ENCODE measurements around the gene CLCA4. TPM values are rescaled to one million over a fixed set of nuclear protein-coding genes. Genes with fewer than 3 reads are reported as not detected.

Gene CLCA4
- polyA plus RNA-seq (2013, experiment 1 of 2), result not detected
- not detected for polyA plus RNA-seq (2013, experiment 2 of 2)

GRCh38 chr1:86546787-86547221, at the start of gene CLCA4:
Gene CLCA4 (plus strand): TSS chr1:86547078. CDS start chr1:86547120, 42 bp downstream.
- no peak within 1 kb of the TSS for H3K18ac ChIP-seq (ENCODE audit: low read depth in 1 of 2, low read length in 2 of 2)
- no peak within 1 kb of the TSS for H3K9ac ChIP-seq (ENCODE audit: low read length)
- no peaks in the 10 kb centered on the region for H3K27me3 ChIP-seq (ENCODE audit: control insufficient read depth in 1 of 2, insufficient read depth in 1 of 2, low read length in 2 of 2)
- H3K36me3 ChIP-seq (ENCODE audit: control insufficient read depth in 1 of 2, insufficient read depth in 2 of 2, low read depth in 1 of 2, low read length in 2 of 2), result no peaks in the 10 kb centered on the region
- DNase-seq, result no peak
- WGBS, result no CpG with 5 or more reads among the region's 2 CpGs
- H2AK5ac ChIP-seq (ENCODE audit: low read length, severe bottlenecking), result no peak within 1 kb of the TSS
- H3K9me3 ChIP-seq (ENCODE audit: control insufficient read depth, low read length), result no peaks in the 10 kb centered on the region
- no peak within 1 kb of the TSS for H3K23ac ChIP-seq (ENCODE audit: low read length in 2 of 2)
- H4K8ac ChIP-seq (ENCODE audit: low read length), result no peak within 1 kb of the TSS
- H3K79me1 ChIP-seq (replicated peaks; ENCODE audit: low read length, poor library complexity, severe bottlenecking), result no peaks in the 10 kb centered on the region
- H3K27ac ChIP-seq (ENCODE audit: low read length, poor library complexity, severe bottlenecking), result no peak within 1 kb of the TSS
- no peak within 1 kb of the TSS for H4K91ac ChIP-seq (ENCODE audit: low read length)
- H2BK5ac ChIP-seq (ENCODE audit: low read depth, low read length, poor library complexity, severe bottlenecking), result no peak within 1 kb of the TSS
- H3K4me3 ChIP-seq (ENCODE audit: insufficient read depth in 1 of 2, low read depth in 1 of 2, low read length in 2 of 2), result no peak within 1 kb of the TSS
- H3K4me2 ChIP-seq (ENCODE audit: low read length, poor library complexity, severe bottlenecking), result no peak within 1 kb of the TSS
- H2BK15ac ChIP-seq (ENCODE audit: low read depth, poor library complexity, severe bottlenecking), result no peak within 1 kb of the TSS
- no peak within 1 kb of the TSS for H3K4ac ChIP-seq (ENCODE audit: low read depth in 1 of 2, low read length in 2 of 2)
- no peak within 1 kb of the TSS for H3K14ac ChIP-seq (ENCODE audit: low read length in 2 of 2)
- H2BK12ac ChIP-seq (ENCODE audit: low read length in 2 of 2), result no peak within 1 kb of the TSS
- H2AFZ ChIP-seq (ENCODE audit: low read depth, low read length), result no peak within 1 kb of the TSS
- no peaks in the 10 kb centered on the region for H3K4me1 ChIP-seq (ENCODE audit: control insufficient read depth, insufficient read depth, low read depth, low read length)
- H2BK120ac ChIP-seq (ENCODE audit: low read depth, low read length), result no peak within 1 kb of the TSS

- no peak overlapping the region for H3K9ac ChIP-seq (ENCODE audit: low read length)
- WGBS, result 94% methylated on average over 2 of the region's 3 CpGs
Observed at GRCh38 chr1:86498281-86498680, 48.6 kb upstream of the CLCA4 start.

GRCh38 chr1:86499987-86500593, 46.8 kb upstream of the CLCA4 start:
- Histone ChIP-seq H3K79me1 (replicated peaks; ENCODE audit: low read length, poor library complexity, severe bottlenecking) (no peaks in the 10 kb centered on the region), H4K91ac (ENCODE audit: low read length) (no peak overlapping the region), H3K36me3 (ENCODE audit: control insufficient read depth in 1 of 2, insufficient read depth in 2 of 2, low read depth in 1 of 2, low read length in 2 of 2) (no peaks in the 10 kb centered on the region), H2BK15ac (ENCODE audit: low read depth, poor library complexity, severe bottlenecking) (no peak overlapping the region), H3K4me1 (ENCODE audit: control insufficient read depth, insufficient read depth, low read depth, low read length) (peaks cover 3% of the 10 kb centered on the region), H3K4ac (ENCODE audit: low read depth in 1 of 2, low read length in 2 of 2) (no peak overlapping the region), H3K27me3 (ENCODE audit: control insufficient read depth in 1 of 2, insufficient read depth in 1 of 2, low read length in 2 of 2) (peaks cover 0 to 4% of the 10 kb centered on the region in 2 experiments), H2AFZ (ENCODE audit: low read depth, low read length) (no peak overlapping the region), H3K18ac (ENCODE audit: low read depth in 1 of 2, low read length in 2 of 2) (no peak overlapping the region), H3K27ac (ENCODE audit: low read length, poor library complexity, severe bottlenecking) (no peak overlapping the region), H3K23ac (ENCODE audit: low read length in 2 of 2) (no peak overlapping the region), H3K9me3 (ENCODE audit: control insufficient read depth, low read length) (no peaks in the 10 kb centered on the region), H2BK12ac (ENCODE audit: low read length in 2 of 2) (no peak overlapping the region), H3K4me2 (ENCODE audit: low read length, poor library complexity, severe bottlenecking) (no peak overlapping the region), H2BK5ac (ENCODE audit: low read depth, low read length, poor library complexity, severe bottlenecking) (no peak overlapping the region), H2AK5ac (ENCODE audit: low read length, severe bottlenecking) (no peak overlapping the region), H2BK120ac (ENCODE audit: low read depth, low read length) (no peak overlapping the region), H3K9ac (ENCODE audit: low read length) (peak overlapping the region; percentile 48), H3K14ac (ENCODE audit: low read length in 2 of 2) (no peak overlapping the region), H4K8ac (ENCODE audit: low read length) (no peak overlapping the region), H3K4me3 (ENCODE audit: insufficient read depth in 1 of 2, low read depth in 1 of 2, low read length in 2 of 2) (no peak overlapping the region)
- peak; percentile 40 for DNase-seq
- no CpG with 5 or more reads among the region's 3 CpGs for WGBS

More at GRCh38 chr1:86498281-86498680, 48.6 kb upstream of the CLCA4 start:
- DNase-seq, result no peak
- Histone ChIP-seq H3K9me3 (ENCODE audit: control insufficient read depth, low read length) (no peaks in the 10 kb centered on the region), H2BK15ac (ENCODE audit: low read depth, poor library complexity, severe bottlenecking) (no peak overlapping the region), H3K27me3 (ENCODE audit: control insufficient read depth in 1 of 2, insufficient read depth in 1 of 2, low read length in 2 of 2) (peaks cover 0 to 4% of the 10 kb centered on the region in 2 experiments), H3K4me3 (ENCODE audit: insufficient read depth in 1 of 2, low read depth in 1 of 2, low read length in 2 of 2) (no peak overlapping the region), H2BK12ac (ENCODE audit: low read length in 2 of 2) (no peak overlapping the region), H3K4me1 (ENCODE audit: control insufficient read depth, insufficient read depth, low read depth, low read length) (peaks cover 3% of the 10 kb centered on the region), H4K91ac (ENCODE audit: low read length) (no peak overlapping the region), H3K14ac (ENCODE audit: low read length in 2 of 2) (no peak overlapping the region), H2BK5ac (ENCODE audit: low read depth, low read length, poor library complexity, severe bottlenecking) (no peak overlapping the region), H3K4me2 (ENCODE audit: low read length, poor library complexity, severe bottlenecking) (no peak overlapping the region), H2BK120ac (ENCODE audit: low read depth, low read length) (no peak overlapping the region), H3K4ac (ENCODE audit: low read depth in 1 of 2, low read length in 2 of 2) (no peak overlapping the region), H3K23ac (ENCODE audit: low read length in 2 of 2) (no peak overlapping the region), H3K79me1 (replicated peaks; ENCODE audit: low read length, poor library complexity, severe bottlenecking) (no peaks in the 10 kb centered on the region), H3K36me3 (ENCODE audit: control insufficient read depth in 1 of 2, insufficient read depth in 2 of 2, low read depth in 1 of 2, low read length in 2 of 2) (no peaks in the 10 kb centered on the region), H3K18ac (ENCODE audit: low read depth in 1 of 2, low read length in 2 of 2) (no peak overlapping the region), H2AFZ (ENCODE audit: low read depth, low read length) (no peak overlapping the region), H4K8ac (ENCODE audit: low read length) (no peak overlapping the region), H3K27ac (ENCODE audit: low read length, poor library complexity, severe bottlenecking) (no peak overlapping the region), H2AK5ac (ENCODE audit: low read length, severe bottlenecking) (no peak overlapping the region)

- H3K18ac ChIP-seq (ENCODE audit: low read depth in 1 of 2, low read length in 2 of 2), result no peak overlapping the region
- no peak for DNase-seq
- no peak overlapping the region for H2AFZ ChIP-seq (ENCODE audit: low read depth, low read length)
- no peak overlapping the region for H3K23ac ChIP-seq (ENCODE audit: low read length in 2 of 2)
- no peaks in the 10 kb centered on the region for H3K36me3 ChIP-seq (ENCODE audit: control insufficient read depth in 1 of 2, insufficient read depth in 2 of 2, low read depth in 1 of 2, low read length in 2 of 2)
- peak overlapping the region; percentile 48 for H3K9ac ChIP-seq (ENCODE audit: low read length)
- no peak overlapping the region for H3K27ac ChIP-seq (ENCODE audit: low read length, poor library complexity, severe bottlenecking)
- no peaks in the 10 kb centered on the region for H3K9me3 ChIP-seq (ENCODE audit: control insufficient read depth, low read length)
- no peak overlapping the region for H2BK5ac ChIP-seq (ENCODE audit: low read depth, low read length, poor library complexity, severe bottlenecking)
- no peak overlapping the region for H4K8ac ChIP-seq (ENCODE audit: low read length)
- no peak overlapping the region for H3K4me3 ChIP-seq (ENCODE audit: insufficient read depth in 1 of 2, low read depth in 1 of 2, low read length in 2 of 2)
- H3K14ac ChIP-seq (ENCODE audit: low read length in 2 of 2), result no peak overlapping the region
- peaks cover 0 to 5% of the 10 kb centered on the region in 2 experiments for H3K27me3 ChIP-seq (ENCODE audit: control insufficient read depth in 1 of 2, insufficient read depth in 1 of 2, low read length in 2 of 2)
- no peak overlapping the region for H2BK15ac ChIP-seq (ENCODE audit: low read depth, poor library complexity, severe bottlenecking)
- no peak overlapping the region for H2BK120ac ChIP-seq (ENCODE audit: low read depth, low read length)
- H3K4ac ChIP-seq (ENCODE audit: low read depth in 1 of 2, low read length in 2 of 2), result no peak overlapping the region
- H3K4me1 ChIP-seq (ENCODE audit: control insufficient read depth, insufficient read depth, low read depth, low read length), result peaks cover 3% of the 10 kb centered on the region
- H2BK12ac ChIP-seq (ENCODE audit: low read length in 2 of 2), result no peak overlapping the region
- 94% methylated on average over 2 of the region's 2 CpGs for WGBS
- H2AK5ac ChIP-seq (ENCODE audit: low read length, severe bottlenecking), result no peak overlapping the region
- no peak overlapping the region for H3K4me2 ChIP-seq (ENCODE audit: low read length, poor library complexity, severe bottlenecking)
- H3K79me1 ChIP-seq (replicated peaks; ENCODE audit: low read length, poor library complexity, severe bottlenecking), result no peaks in the 10 kb centered on the region
- H4K91ac ChIP-seq (ENCODE audit: low read length), result no peak overlapping the region
Observed at GRCh38 chr1:86500714-86501113, 46.2 kb upstream of the CLCA4 start.
